PC-3 (cell line): ENCODE results near the gene LCE1B. TPM values are rescaled to one million over a fixed set of nuclear protein-coding genes. Genes with fewer than 3 reads are reported as not detected.

Experiments used
- ATAC-seq: fragments of 200-7000 bp; cut with Tn5 transposase; 2 replicates; pipeline ENCODE4 v1.9.1; 2020; ENCODE audit warnings: mild to moderate bottlenecking, moderate library complexity
- BruUV-seq: library from RNA; stranded (reverse); fragments of 400-500 nt; replicated peaks from 2 replicates; lab custom pipeline; 2021; lab: Mats Ljungman, UMichigan
- CTCF ChIA-PET: fragments of 300-600 bp; sonication (Branson Sonifier 250); formaldehyde crosslinking; loops from one replicate; lab custom pipeline; 2022; ENCODE audit warnings: antibody characterized with exemption; lab: Charles Lee
- POLR2A ChIA-PET: fragments of 300-600 bp; sonication (Branson Sonifier 250); formaldehyde crosslinking; loops from one replicate; lab custom pipeline; 2022; ENCODE audit warnings: antibody characterized with exemption; ENCODE audit not compliant: unreplicated experiment; lab: Charles Lee
- DNase-seq: peaks from one replicate; pipeline ENCODE4 v3.0.0-alpha.2; 2015
- H2AFZ ChIP-seq: fragments of 300-600 bp; sonication (generic); 2 replicates; pipeline ENCODE4 v1.6.0; 2016; ENCODE audit warnings: antibody characterized with exemption, low read length
- H3F3A ChIP-seq: fragments of 300-600 bp; sonication (generic); one replicate; pipeline ENCODE4 v1.6.0; 2017; ENCODE audit warnings: antibody characterized with exemption, low read length, control low read depth, mild to moderate bottlenecking; ENCODE audit not compliant: unreplicated experiment
- H3K27ac ChIP-seq: fragments of 300-600 bp; sonication (generic); 2 replicates; pipeline ENCODE4 v1.5.1; 2016; ENCODE audit warnings: mild to moderate bottlenecking, low read length
- H3K27me3 ChIP-seq: fragments of 300-600 bp; sonication (generic); 2 replicates; pipeline ENCODE4 v1.6.1; 2016; ENCODE audit warnings: low read length, mixed read lengths
- H3K36me3 ChIP-seq: fragments of 300-600 bp; sonication (generic); 2 replicates; pipeline ENCODE4 v1.6.1; 2016; ENCODE audit warnings: low read depth, mixed run types, low read length, mixed read lengths
- H3K4me1 ChIP-seq: fragments of 300-600 bp; sonication (generic); 2 replicates; pipeline ENCODE4 v1.5.1; 2016; ENCODE audit warnings: low read length; ENCODE audit not compliant: insufficient read depth
- H3K4me2 ChIP-seq: fragments of 300-600 bp; sonication (generic); 2 replicates; pipeline ENCODE4 v1.6.0; 2016; ENCODE audit warnings: low read length
- H3K4me3 ChIP-seq: fragments of 300-600 bp; sonication (generic); 2 replicates; pipeline ENCODE4 v1.5.1; 2016; ENCODE audit warnings: mild to moderate bottlenecking, low read length, mixed read lengths
- H3K79me2 ChIP-seq: fragments of 300-600 bp; sonication (generic); 2 replicates; pipeline ENCODE4 v1.6.1; 2017; ENCODE audit warnings: low read length, mixed read lengths
- H3K9ac ChIP-seq: fragments of 300-600 bp; sonication (generic); 2 replicates; pipeline ENCODE4 v1.6.0; 2016; ENCODE audit warnings: mild to moderate bottlenecking, low read length
- H3K9me2 ChIP-seq: fragments of 300-600 bp; sonication (generic); replicated peaks from 2 replicates; pipeline ENCODE4 v1.6.1; 2016; ENCODE audit warnings: mixed run types, low read length, mixed read lengths
- H3K9me3 ChIP-seq: fragments of 300-600 bp; sonication (generic); 2 replicates; pipeline ENCODE4 v1.6.1; 2016; ENCODE audit warnings: low read length, mixed read lengths
- H4K20me1 ChIP-seq: fragments of 300-600 bp; sonication (generic); 2 replicates; pipeline ENCODE4 v1.6.1; 2016; ENCODE audit warnings: low read length, mixed read lengths
- CTCF ChIP-seq: fragments of 300-600 bp; sonication (generic); conservative IDR thresholded peaks from 2 replicates; pipeline ENCODE4 v1.5.1; 2017; ENCODE audit warnings: antibody characterized with exemption, low read depth, mild to moderate bottlenecking, low read length
- EZH2 ChIP-seq: fragments of 300-600 bp; sonication (generic); IDR thresholded peaks from one replicate; pipeline ENCODE4 v1.6.1; 2017; ENCODE audit warnings: antibody characterized with exemption, mild to moderate bottlenecking, low read length; ENCODE audit not compliant: unreplicated experiment
- EZH2phosphoT487 ChIP-seq: fragments of 300-600 bp; sonication (generic); IDR thresholded peaks from 2 replicates; pipeline ENCODE4 v1.6.1; 2018; ENCODE audit warnings: mild to moderate bottlenecking, antibody characterized with exemption, low read length, borderline replicate concordance
- intact Hi-C: fragments of 100-400 bp; cut with micrococcal nuclease; formaldehyde crosslinking; loops from 2 replicates; pipeline ENCODE4 v1.9.0; 2023
- total RNA-seq: library from RNA; depleted of rRNA; stranded (reverse); fragments of >200 nt; gene quantifications from 2 replicates; pipeline ENCODE4 v1.2.3, GENCODE V29; 2014

LCE1B gene
- total RNA-seq, 1 experiment from 2014 or later, result not detected

GRCh38 chr1:152801333-152801732 is 10.4 kb upstream of the LCE1B start:
- no peak overlapping the region for H3K9ac ChIP-seq
- no peaks in the 10 kb centered on the region for H4K20me1 ChIP-seq
- H3K36me3 ChIP-seq, result no peaks in the 10 kb centered on the region
- no TSS peak for BruUV-seq
- no peak for DNase-seq
- H3K79me2 ChIP-seq, result no peaks in the 10 kb centered on the region
- H3K9me2 ChIP-seq, result no peaks in the 10 kb centered on the region
- no peak for ATAC-seq
- H3F3A ChIP-seq, result no peaks in the 10 kb centered on the region
- no peak for TF ChIP-seq EZH2
- no peak for TF ChIP-seq CTCF
- TF ChIP-seq EZH2phosphoT487, result no peak
- CTCF ChIA-PET, result no interaction called here
- H3K9me3 ChIP-seq, result no peaks in the 10 kb centered on the region
- no peak overlapping the region for H3K4me3 ChIP-seq
- no peak overlapping the region for H2AFZ ChIP-seq
- POLR2A ChIA-PET, result no interaction called here
- H3K27ac ChIP-seq, result no peak overlapping the region
- peaks cover 16% of the 10 kb centered on the region for H3K27me3 ChIP-seq
- no peak overlapping the region for H3K4me2 ChIP-seq
- no peaks in the 10 kb centered on the region for H3K4me1 ChIP-seq
- intact Hi-C loops, result no loop called here

DNA sequence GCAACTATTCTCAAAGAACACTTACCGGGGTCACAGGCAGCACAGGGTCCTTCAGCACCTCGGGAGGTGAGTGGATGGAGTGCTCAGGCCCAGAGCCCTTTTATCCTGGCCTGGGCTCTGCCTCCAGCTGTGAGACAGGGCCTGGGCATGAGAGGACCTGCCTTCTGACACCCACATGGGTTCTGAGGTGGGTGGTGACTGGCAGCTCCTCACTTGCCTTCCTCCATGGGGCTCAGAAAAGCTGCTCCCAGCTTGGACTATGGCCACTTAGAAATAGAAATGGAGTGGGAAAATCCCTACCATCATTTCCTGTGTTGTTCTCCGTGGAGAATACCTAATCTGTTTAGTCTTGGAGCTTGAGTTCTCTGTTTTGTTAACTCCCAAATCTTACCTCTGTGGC is 5.2 kb upstream of the LCE1B start, which contains the start of gene LCE1C:
Gene LCE1C (minus strand): TSS at position 76 of the 400 bp plus-strand sequence. CDS start 1,173 bp downstream, outside the sequence.
- BruUV-seq, result no TSS peak
- ATAC-seq, result no peak
- no peaks in the 10 kb centered on the region for H4K20me1 ChIP-seq
- no peaks in the 10 kb centered on the region for H3F3A ChIP-seq
- H3K9me2 ChIP-seq, result no peaks in the 10 kb centered on the region
- no peak within 1 kb of the TSS for H3K27ac ChIP-seq
- H3K4me3 ChIP-seq, result no peak within 1 kb of the TSS
- no peak within 1 kb of the TSS for H3K9ac ChIP-seq
- TF ChIP-seq CTCF (no peak), EZH2 (no peak), EZH2phosphoT487 (no peak)
- no peak within 1 kb of the TSS for H2AFZ ChIP-seq
- no peaks in the 10 kb centered on the region for H3K9me3 ChIP-seq
- H3K4me1 ChIP-seq, result no peaks in the 10 kb centered on the region
- H3K27me3 ChIP-seq, result peaks cover 33% of the 10 kb centered on the region
- no peak for DNase-seq
- ChIA-PET CTCF (no interaction called here), POLR2A (no interaction called here)
- H3K36me3 ChIP-seq, result no peaks in the 10 kb centered on the region
- intact Hi-C loops, result no loop called here
- H3K79me2 ChIP-seq, result no peaks in the 10 kb centered on the region
- no peak within 1 kb of the TSS for H3K4me2 ChIP-seq

DNA sequence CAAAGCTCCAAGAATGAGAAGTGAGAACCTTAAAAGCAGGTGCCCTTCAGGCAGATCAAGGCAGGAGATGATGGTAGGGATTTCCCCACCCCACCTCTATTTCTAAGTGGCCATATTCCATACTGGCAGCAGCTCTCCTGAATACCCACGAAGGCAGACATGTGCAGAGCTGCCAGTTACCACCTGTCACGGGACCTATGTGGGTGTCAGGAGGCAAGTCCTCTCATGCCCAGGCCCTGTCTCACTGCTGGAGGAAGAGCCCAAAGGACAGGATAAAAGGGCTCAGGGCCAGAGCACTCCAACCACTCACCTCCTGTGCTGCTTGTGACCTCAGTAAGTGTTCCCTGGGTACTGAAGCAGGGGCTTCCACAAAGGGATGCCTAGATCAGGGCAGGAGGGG is 721 bp upstream of the LCE1B start:
- Histone ChIP-seq H3K4me2 (no peak overlapping the region), H2AFZ (no peak overlapping the region), H3K9me2 (no peaks in the 10 kb centered on the region), H3F3A (no peaks in the 10 kb centered on the region), H3K27me3 (peaks cover 36% of the 10 kb centered on the region), H3K27ac (no peak overlapping the region), H4K20me1 (no peaks in the 10 kb centered on the region), H3K36me3 (no peaks in the 10 kb centered on the region), H3K9me3 (no peaks in the 10 kb centered on the region), H3K9ac (no peak overlapping the region), H3K4me1 (no peaks in the 10 kb centered on the region), H3K79me2 (no peaks in the 10 kb centered on the region), H3K4me3 (no peak overlapping the region)
- ChIA-PET CTCF (no interaction called here), POLR2A (no interaction called here)
- DNase-seq, result no peak
- intact Hi-C loops, result no loop called here
- BruUV-seq, result no TSS peak
- no peak for ATAC-seq
- TF ChIP-seq EZH2, result no peak
- TF ChIP-seq EZH2phosphoT487, result no peak
- TF ChIP-seq CTCF, result no peak
